GM12875 (cell line): ENCODE measurements around the gene RPS15.

Experiments used
- H3K4me3 ChIP-seq: one replicate; pipeline ENCODE4 v1.5.1; 2011; ENCODE audit warnings: low read depth, low read length, control low read depth
- TF ChIP-seq, protein P1 (sequence below): IDR thresholded peaks from 2 replicates; pipeline ENCODE4 v1.5.1; 2011; ENCODE audit warnings: low read depth, mild to moderate bottlenecking, control low read depth, inconsistent platforms, low read length, moderate library complexity, borderline replicate concordance; ENCODE audit not compliant: insufficient read depth

Gene RPS15

DNA sequence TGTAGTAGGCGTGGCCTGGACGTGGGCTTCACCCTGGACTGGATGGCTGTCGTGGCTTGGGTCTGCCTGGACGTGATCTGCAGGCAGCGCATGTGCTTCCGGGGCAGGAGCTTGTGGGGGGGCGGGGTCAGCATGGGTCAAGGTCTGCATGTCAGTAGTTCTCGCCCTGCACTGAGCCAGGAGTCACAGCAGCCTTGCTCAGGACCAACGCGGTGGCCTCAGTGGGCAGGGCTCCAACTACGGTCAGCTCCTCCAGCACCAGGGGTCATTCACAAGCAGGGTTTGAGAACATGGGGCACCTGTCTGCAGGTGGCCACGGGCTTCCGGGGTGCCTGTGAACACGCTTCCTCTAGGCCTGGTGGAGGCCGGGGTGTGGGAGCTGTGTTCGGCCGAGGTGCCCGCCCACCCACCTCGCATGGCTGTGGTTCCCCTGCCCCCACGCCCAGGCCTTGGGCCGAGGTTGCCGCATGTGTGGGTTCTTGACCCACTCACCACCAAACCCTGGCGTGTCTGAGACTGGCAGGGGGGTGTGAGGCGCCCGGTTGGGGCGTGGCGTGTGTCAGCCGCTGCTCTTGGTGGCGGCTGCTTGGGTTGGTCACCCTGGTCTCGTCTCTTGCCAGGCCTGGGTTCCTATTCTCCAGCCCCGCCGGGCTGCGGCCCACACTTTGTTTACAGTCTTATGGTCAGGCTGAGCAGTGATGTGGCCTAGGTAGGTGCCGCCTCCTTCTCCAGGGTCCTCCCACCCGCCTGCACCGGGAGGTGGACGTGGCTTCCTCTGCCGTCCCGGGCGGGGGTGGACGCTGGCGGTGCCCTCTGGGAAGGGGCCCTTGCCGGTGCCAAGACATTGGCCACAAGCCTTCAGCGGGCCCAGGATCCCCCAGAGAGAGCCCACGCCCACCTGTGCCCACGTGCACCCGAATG lies 4.8 kb upstream of the RPS15 start:
- TF ChIP-seq, protein P1, sequence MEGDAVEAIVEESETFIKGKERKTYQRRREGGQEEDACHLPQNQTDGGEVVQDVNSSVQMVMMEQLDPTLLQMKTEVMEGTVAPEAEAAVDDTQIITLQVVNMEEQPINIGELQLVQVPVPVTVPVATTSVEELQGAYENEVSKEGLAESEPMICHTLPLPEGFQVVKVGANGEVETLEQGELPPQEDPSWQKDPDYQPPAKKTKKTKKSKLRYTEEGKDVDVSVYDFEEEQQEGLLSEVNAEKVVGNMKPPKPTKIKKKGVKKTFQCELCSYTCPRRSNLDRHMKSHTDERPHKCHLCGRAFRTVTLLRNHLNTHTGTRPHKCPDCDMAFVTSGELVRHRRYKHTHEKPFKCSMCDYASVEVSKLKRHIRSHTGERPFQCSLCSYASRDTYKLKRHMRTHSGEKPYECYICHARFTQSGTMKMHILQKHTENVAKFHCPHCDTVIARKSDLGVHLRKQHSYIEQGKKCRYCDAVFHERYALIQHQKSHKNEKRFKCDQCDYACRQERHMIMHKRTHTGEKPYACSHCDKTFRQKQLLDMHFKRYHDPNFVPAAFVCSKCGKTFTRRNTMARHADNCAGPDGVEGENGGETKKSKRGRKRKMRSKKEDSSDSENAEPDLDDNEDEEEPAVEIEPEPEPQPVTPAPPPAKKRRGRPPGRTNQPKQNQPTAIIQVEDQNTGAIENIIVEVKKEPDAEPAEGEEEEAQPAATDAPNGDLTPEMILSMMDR = no peak

DNA sequence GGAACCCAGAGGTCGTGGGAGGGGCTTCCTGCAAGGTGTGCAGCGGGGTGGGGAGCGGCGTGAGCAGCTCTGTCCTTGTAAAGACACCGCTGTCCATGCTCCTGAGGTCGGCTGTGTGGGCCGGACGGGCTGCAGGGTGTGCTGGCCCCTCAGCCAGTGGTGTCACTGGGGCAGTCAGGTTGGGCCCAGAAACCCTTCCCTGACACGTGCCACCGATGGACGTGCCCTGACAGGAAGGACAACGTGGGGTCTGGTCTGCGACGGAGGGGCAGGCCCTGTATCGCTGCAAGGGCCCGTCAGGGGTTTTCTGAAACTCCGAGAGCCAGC lies 4.2 kb upstream of the RPS15 start:
- H3K4me3 ChIP-seq = no peak overlapping the region
- TF ChIP-seq, protein P1 = no peak

More for the DNA sequence above, 4.8 kb upstream of the RPS15 start:
- H3K4me3 ChIP-seq = no peak overlapping the region

DNA sequence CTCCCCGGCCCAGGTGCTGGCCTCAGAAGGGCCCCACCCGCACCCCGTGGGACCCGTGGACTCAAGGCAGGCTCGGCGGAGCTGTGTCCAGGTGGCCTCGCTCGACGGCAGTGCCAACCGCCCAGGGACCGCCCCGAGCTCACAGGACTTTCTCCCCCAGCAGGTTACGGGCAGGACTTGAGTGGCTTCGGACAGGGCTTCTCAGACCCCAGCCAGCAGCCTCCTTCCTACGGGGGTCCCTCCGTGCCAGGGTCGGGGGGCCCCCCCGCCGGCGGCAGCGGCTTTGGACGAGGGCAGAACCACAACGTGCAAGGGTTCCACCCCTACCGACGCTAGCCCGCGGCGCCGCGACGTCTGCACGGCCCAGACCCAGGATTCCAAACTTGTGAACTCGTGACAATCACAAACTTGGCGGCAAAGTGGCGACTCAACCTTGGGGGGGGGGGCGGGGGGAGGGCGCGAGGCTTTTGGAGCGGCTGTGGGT lies 3.6 kb upstream of the RPS15 start:
- TF ChIP-seq, protein P1 = no peak

DNA sequence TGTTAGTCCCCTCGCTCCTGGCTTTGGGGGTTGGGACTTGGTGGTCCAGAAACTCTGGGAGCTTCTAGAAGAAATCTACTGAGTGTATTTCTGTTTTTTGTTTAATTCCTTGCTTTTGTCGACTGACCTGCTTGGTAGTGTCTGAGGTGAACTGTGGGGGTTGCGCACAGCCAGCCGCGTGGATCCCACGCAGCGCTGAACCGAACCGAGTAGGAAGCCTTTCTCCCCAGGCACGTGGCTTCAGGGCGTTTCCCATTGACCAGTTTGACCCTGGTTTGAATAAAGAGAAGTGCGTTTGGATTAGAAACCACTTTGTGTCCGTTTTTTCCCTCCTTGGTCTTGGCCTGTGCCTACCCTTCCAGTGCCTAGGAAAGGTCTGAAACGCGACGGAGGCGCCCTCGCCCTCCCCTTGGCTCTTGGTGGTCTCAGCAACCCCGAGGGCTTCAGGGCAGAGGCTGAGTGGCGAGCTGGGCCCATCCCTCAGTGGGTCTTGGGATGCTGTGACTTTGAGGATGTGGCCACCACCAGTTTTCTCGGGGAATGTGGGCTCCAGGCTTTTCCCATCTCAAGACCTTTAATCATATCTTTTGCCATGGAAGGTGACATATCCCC lies 2.7 kb upstream of the RPS15 start:
- TF ChIP-seq, protein P1 = no peak
- no peak overlapping the region for H3K4me3 ChIP-seq

More for the DNA sequence above, 3.6 kb upstream of the RPS15 start:
- no peak overlapping the region for H3K4me3 ChIP-seq

DNA sequence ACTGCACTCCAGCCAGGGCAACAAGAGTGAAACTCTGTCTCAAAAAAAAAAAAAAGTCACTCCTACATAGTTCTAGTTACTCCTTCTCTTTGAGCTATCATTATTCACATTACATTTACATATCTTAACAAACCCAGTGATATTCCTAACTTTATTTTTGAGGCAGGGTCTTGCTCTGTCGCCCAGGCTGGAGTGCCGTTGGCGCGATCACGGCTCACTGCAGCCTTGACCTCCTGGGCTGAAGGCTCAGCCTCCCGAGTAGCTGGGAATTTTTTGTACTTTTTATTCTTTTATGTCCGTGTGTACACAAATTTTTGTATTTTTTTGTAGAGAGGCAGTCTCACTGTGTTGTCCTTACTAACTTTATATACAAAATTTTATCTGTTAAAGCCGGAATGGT lies 587 bp upstream of the RPS15 start:
- TF ChIP-seq, protein P1 = no peak
- H3K4me3 ChIP-seq = no peak overlapping the region

DNA sequence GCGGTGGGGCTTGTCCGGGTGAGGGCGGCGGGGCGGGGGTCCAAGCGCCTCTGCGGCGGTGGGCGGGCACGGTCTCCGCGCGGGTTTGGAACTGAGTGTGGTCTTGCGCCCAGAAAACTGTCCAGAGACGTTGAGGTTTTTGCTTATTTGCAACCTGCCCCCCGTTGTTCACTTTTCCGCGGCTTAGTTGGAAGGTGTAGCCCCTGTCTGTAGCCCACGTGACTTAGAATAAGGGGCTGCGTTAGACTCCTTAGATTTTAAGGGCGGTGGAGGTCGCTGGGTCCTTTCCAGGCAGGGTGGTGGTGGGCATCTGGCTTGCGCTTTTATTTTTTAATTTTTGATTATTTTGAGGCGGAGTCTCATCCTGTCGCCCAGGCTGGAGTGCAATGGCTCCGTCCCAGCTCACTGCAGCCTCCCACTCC lies 748 bp downstream of the RPS15 start:
- TF ChIP-seq, protein P1 = no peak
- peak overlapping the region; percentile 77 for H3K4me3 ChIP-seq

DNA sequence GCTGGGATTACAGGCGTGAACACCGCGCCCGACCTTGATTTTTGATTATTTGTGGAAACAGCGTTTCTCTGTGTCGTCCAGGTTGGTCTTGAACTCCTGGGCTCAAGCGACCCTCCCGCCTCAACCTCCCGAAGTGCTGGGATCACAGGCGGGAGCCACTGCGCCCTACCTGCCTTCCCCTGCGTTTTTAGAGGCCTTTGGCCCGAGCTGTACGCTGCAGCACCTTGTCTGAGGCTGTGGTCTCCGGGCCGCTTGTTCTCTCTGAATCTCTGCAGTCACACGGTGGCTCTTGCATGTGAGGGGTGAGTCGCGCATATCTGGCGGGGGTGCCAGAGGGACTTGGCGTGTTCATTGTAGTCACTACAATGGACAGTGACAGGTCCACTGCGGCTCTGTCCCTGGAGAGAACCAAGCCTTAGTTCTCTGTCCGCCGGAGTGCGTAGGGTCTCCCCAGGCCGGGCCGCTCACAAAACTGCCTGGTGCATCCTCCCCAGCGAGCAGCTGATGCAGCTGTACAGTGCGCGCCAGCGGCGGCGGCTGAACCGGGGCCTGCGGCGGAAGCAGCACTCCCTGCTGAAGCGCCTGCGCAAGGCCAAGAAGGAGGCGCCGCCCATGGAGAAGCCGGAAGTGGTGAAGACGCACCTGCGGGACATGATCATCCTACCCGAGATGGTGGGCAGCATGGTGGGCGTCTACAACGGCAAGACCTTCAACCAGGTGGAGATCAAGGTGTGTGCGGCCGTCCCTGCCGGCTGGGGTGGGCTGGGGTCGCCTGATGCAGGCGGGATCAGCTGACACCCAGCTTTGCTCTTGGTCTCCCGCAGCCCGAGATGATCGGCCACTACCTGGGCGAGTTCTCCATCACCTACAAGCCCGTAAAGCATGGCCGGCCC lies 1.6 kb downstream of the RPS15 start:
- peak overlapping the region; percentile 77 for H3K4me3 ChIP-seq
